Thyroid gland (tissue), 4 donors: ENCODE data around the gene HLX. TPM values are rescaled to one million over a fixed set of nuclear protein-coding genes. Genes with fewer than 3 reads are reported as not detected.

Source experiments
- DNase-seq, 2 donors: peaks; one replicate each; pipeline ENCODE4 v3.0.0-alpha.2; 2019
- H3K27ac ChIP-seq, 3 donors: fragments of 200-600 bp; sonication (generic); 1 replicate in 2 of 3; 2 replicates in 1 of 3; pipeline ENCODE4 v1.5.1; 2016 to 2019; ENCODE audit warnings: mild to moderate bottlenecking in 1 of 3, moderate library complexity in 1 of 3
- H3K27me3 ChIP-seq: fragments of 200-600 bp; sonication (generic); one replicate; pipeline ENCODE4 v1.5.1; 2019
- H3K36me3 ChIP-seq, 2 donors: fragments of 200-600 bp; sonication (generic); one replicate each; pipeline ENCODE4 v1.5.1; 2016 to 2019
- H3K4me1 ChIP-seq, 2 donors: fragments of 200-600 bp; sonication (generic); one replicate each; pipeline ENCODE4 v1.5.1; 2017 to 2019
- H3K4me3 ChIP-seq, 3 donors: fragments of 200-600 bp; sonication (generic); replicated peaks in 1 of 3; 1 replicate in 2 of 3; 2 replicates in 1 of 3; pipeline ENCODE4 v1.5.1; 2016; ENCODE audit warnings: mild to moderate bottlenecking in 1 of 3
- H3K9me3 ChIP-seq: fragments of 200-600 bp; sonication (generic); one replicate; pipeline ENCODE4 v1.5.1; 2017
- CTCF ChIP-seq, 6 experiments: fragments of 200-600 bp in 3 of 6; fragments of 450-650 bp in 3 of 6; sonication (generic) in 3 of 6; IDR thresholded peaks; one replicate each; pipeline ENCODE4 v1.5.1; 2016 to 2019; ENCODE audit warnings: antibody characterized with exemption in 6 of 6, mild to moderate bottlenecking in 2 of 6, inconsistent platforms in 1 of 6, moderate library complexity in 1 of 6
- POLR2A ChIP-seq, 2 donors: fragments of 450-650 bp; IDR thresholded peaks; one replicate each; pipeline ENCODE4 v1.6.1; 2017; ENCODE audit warnings: antibody characterized with exemption in 2 of 2, mild to moderate bottlenecking in 2 of 2, moderate library complexity in 1 of 2
- WGBS, 2 donors: methylation state at CpG; one replicate each; pipeline ENCODE4 v1.1.5; 2017; 5-methylcytosine and 5-hydroxymethylcytosine counted together
- intact Hi-C: fragments of 100-400 bp; cut with DNase I; formaldehyde crosslinking; loops from one replicate; pipeline ENCODE4 v1.15.1; 2023
- total RNA-seq, 4 donors: library from RNA; depleted of rRNA; stranded (reverse); fragments of >200 nt; gene quantifications; one replicate each; pipeline ENCODE4 v1.2.3, GENCODE V29; 2016

Gene HLX
- total RNA-seq, 4 donors from 2014 or later = 3.1 to 5.1 (median 4.2) TPM

- DNase-seq = no peak
- WGBS, 2 donors = 41 to 58% methylated on average over 3 to 4 of the region's 4 CpGs
- intact Hi-C loops = no loop called here
- Histone ChIP-seq H3K27ac (no peak overlapping the region), H3K27me3 (no peaks in the 10 kb centered on the region), H3K4me3 (no peak overlapping the region), H3K4me1 (no peaks in the 10 kb centered on the region), H3K9me3 (no peaks in the 10 kb centered on the region), H3K36me3 (no peaks in the 10 kb centered on the region)
- TF ChIP-seq CTCF (IDR thresholded peaks at IDR 0.05) (no peak), POLR2A (IDR thresholded peaks at IDR 0.05) (no peak)
These were observed 46.9 kb downstream of the HLX start for GRCh38 chr1:220926146-220926545.

GRCh38 chr1:220927442-220927841 lies 48.2 kb downstream of the HLX start:
- Histone ChIP-seq H3K27ac (no peak overlapping the region), H3K27me3 (no peaks in the 10 kb centered on the region), H3K4me1 (no peaks in the 10 kb centered on the region), H3K4me3 (no peak overlapping the region), H3K36me3 (no peaks in the 10 kb centered on the region), H3K9me3 (no peaks in the 10 kb centered on the region)
- no peak for DNase-seq
- no peak for TF ChIP-seq CTCF (IDR thresholded peaks at IDR 0.05)
- TF ChIP-seq POLR2A (IDR thresholded peaks at IDR 0.05) = no peak
- 49 to 51% methylated on average over 6 of the region's 6 CpGs for WGBS, 2 donors
- intact Hi-C loops = no loop called here

- intact Hi-C loops = no loop called here
- 84 to 97% methylated on average over 1 of the region's 1 CpG for WGBS, 2 donors
- no peaks in the 10 kb centered on the region for H3K4me1 ChIP-seq
- H3K27ac ChIP-seq = no peak overlapping the region
- no peak for TF ChIP-seq POLR2A (IDR thresholded peaks at IDR 0.05)
- no peak for TF ChIP-seq CTCF (IDR thresholded peaks at IDR 0.05)
- no peak for DNase-seq
- H3K4me3 ChIP-seq = no peak overlapping the region
- no peaks in the 10 kb centered on the region for H3K9me3 ChIP-seq
- H3K27me3 ChIP-seq = no peaks in the 10 kb centered on the region
- no peaks in the 10 kb centered on the region for H3K36me3 ChIP-seq
These were observed 49.1 kb downstream of the HLX start for GRCh38 chr1:220928320-220928719.

- Histone ChIP-seq H3K4me1 (no peaks in the 10 kb centered on the region), H3K4me3 (no peak overlapping the region), H3K27ac (no peak overlapping the region), H3K27me3 (no peaks in the 10 kb centered on the region), H3K36me3 (no peaks in the 10 kb centered on the region), H3K9me3 (no peaks in the 10 kb centered on the region)
- no peak for TF ChIP-seq POLR2A (IDR thresholded peaks at IDR 0.05)
- TF ChIP-seq CTCF (IDR thresholded peaks at IDR 0.05) = no peak
- WGBS, 2 donors = 78 to 81% methylated on average over 5 of the region's 5 CpGs
- intact Hi-C loops = no loop called here
- no peak for DNase-seq
These were observed 49.6 kb downstream of the HLX start for GRCh38 chr1:220928725-220929300.

DNA sequence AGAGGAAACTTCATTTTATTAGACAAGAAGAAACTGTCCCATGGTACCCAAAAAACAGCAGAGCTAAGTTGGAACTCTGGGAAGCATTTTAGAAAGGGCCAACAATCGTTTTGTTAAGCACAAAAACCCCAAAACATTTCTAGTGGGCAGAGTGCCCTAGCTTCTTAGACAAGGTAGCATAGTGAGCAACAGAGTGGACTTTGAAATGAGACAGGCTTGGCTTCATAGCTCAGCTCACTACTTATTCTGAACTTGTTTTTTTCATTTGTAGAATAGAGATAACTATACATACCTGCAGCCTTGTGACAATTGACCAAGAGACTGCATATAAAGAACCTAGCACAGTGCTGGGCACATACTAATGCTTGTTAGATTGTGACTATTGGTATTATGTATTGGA lies 50.1 kb downstream of the HLX start:
- H3K27ac ChIP-seq = no peak overlapping the region
- H3K4me3 ChIP-seq = no peak overlapping the region
- no peaks in the 10 kb centered on the region for H3K9me3 ChIP-seq
- 50 to 65% methylated on average over 1 of the region's 1 CpG for WGBS, 2 donors
- H3K36me3 ChIP-seq = no peaks in the 10 kb centered on the region
- no peak for DNase-seq
- intact Hi-C loops = no loop called here
- no peak for TF ChIP-seq POLR2A (IDR thresholded peaks at IDR 0.05)
- TF ChIP-seq CTCF (IDR thresholded peaks at IDR 0.05) = no peak
- H3K27me3 ChIP-seq = no peaks in the 10 kb centered on the region
- H3K4me1 ChIP-seq = no peaks in the 10 kb centered on the region

Other genes starting within 250 kb of the HLX start
- 10 to 100 TPM; 24.3 to 41.4 (median 31.1) TPM for gene C1orf115, start 189.1 kb upstream of the HLX start, total RNA-seq
- 10 to 100 TPM; 69.5 to 81.3 (median 75.8) TPM for gene MTARC2, start 131.1 kb upstream of the HLX start, total RNA-seq
- 10 to 100 TPM; 44.0 to 96.5 (median 59.7) TPM for gene MTARC1, start 92.5 kb upstream of the HLX start, total RNA-seq